ENCODE measurements around the gene RNF111. TPM values are rescaled to one million over a fixed set of nuclear protein-coding genes. Genes with fewer than 3 reads are reported as not detected.

Gene RNF111
- total and polyA plus RNA-seq, 10 of the 15 experiments (the other 5 are each of a cell fraction or from before 2014, with no cell fraction given) = 8.6 to 34.7 (median 15.7) TPM

DNA sequence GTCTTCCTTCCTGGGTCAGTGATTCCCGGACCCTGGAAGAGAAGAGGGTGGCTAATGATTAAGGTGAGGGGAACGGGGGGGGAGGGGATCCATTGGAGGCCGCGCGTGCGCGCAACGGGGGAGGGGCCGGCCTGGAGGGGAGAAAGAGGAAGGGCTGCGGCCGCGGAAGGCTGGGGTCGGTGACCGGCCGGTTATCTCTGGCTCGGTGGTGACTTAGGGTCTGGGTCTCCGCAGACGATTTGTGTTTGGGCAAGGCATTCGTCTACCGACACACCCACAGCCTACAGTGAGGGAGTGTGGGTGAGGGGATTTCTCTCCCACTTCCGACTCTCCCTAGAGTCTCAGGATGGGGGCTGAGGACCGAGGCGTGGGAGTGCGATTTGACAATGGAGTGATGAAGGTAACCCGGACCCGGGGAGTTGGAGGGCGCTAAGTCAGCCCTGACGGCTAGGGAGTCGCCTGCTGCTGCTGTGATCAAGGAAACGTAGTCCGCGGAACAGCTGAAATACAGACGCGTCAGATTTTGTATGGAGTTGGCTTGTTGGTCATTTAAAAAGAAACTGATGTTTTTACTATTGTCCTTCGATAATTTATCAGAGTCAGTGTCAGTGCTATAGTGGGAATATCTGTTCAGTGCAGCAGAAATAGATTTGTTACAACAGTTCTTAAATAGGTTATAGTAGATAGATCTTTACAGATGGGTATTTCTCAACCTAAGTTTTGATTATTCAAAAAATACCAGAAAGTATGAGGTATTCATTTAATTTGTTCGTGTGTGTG lies 733 bp downstream of the RNF111 start (continued):
- TF ChIP-seq JUND (IDR thresholded peaks at IDR 0.05; ENCODE audit: low read depth, low read length) (no peak), CHD2 (IDR thresholded peaks at IDR 0.05; ENCODE audit: borderline replicate concordance, low read depth, low read length) (peak; percentile 72; the same call in 1 of the 2 replicates), HDAC2 (IDR thresholded peaks at IDR 0.05) (no peak), CBX5 (IDR thresholded peaks at IDR 0.05; ENCODE audit: low read depth) (no peak), PAX5 (IDR thresholded peaks at IDR 0.05; ENCODE audit: borderline replicate concordance, low read depth, low read length) (0 out of 2 replicates have a peak, but pooled peaks have one; percentile 11), CBX3 (IDR thresholded peaks at IDR 0.05; ENCODE audit: borderline replicate concordance, low read depth) (no peak), IKZF2 (IDR thresholded peaks at IDR 0.05) (peak in 1 of 2 experiments; percentile 37; a peak in 2 of 4 replicates)
- TF ChIP-seq, protein P1, sequence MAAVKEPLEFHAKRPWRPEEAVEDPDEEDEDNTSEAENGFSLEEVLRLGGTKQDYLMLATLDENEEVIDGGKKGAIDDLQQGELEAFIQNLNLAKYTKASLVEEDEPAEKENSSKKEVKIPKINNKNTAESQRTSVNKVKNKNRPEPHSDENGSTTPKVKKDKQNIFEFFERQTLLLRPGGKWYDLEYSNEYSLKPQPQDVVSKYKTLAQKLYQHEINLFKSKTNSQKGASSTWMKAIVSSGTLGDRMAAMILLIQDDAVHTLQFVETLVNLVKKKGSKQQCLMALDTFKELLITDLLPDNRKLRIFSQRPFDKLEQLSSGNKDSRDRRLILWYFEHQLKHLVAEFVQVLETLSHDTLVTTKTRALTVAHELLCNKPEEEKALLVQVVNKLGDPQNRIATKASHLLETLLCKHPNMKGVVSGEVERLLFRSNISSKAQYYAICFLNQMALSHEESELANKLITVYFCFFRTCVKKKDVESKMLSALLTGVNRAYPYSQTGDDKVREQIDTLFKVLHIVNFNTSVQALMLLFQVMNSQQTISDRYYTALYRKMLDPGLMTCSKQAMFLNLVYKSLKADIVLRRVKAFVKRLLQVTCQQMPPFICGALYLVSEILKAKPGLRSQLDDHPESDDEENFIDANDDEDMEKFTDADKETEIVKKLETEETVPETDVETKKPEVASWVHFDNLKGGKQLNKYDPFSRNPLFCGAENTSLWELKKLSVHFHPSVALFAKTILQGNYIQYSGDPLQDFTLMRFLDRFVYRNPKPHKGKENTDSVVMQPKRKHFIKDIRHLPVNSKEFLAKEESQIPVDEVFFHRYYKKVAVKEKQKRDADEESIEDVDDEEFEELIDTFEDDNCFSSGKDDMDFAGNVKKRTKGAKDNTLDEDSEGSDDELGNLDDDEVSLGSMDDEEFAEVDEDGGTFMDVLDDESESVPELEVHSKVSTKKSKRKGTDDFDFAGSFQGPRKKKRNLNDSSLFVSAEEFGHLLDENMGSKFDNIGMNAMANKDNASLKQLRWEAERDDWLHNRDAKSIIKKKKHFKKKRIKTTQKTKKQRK (IDR thresholded peaks at IDR 0.05; ENCODE audit: low read depth, low read length) = no peak

DNA sequence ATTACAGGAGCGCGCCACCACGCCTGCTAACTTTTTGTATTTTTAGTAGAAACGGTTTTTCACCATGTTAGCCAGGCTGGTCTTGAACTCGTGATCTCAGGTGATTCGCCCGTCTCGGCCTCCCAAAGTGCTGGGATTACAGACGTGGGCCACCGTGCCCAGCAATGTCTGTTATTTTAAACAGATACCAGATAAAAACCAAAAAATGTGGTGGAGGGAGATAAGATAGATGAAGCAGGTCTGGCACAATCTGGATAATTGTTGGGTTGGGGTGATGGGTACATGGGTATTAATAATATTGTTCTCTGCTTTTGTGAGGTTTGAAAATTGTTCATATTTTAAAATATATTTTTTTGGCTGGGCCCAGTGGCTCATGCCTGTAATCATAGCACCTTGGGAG lies 4.7 kb downstream of the RNF111 start:
- Histone ChIP-seq H3K27me3 (replicated peaks in 1 of 2; ENCODE audit: control insufficient read depth in 2 of 2, insufficient read depth in 2 of 2, low read length in 1 of 2) (no peaks in the 10 kb centered on the region), H3K36me3 (ENCODE audit: control insufficient read depth in 2 of 2, insufficient read depth in 2 of 2, low read length in 1 of 2) (peaks cover 0 to 14% of the 10 kb centered on the region in 2 experiments; a peak in 2 of 4 replicates), H3K4me3 (no peak overlapping the region), H3K79me2 (ENCODE audit: control insufficient read depth, insufficient read depth, low read length) (peaks cover 83% of the 10 kb centered on the region), H3K9ac (ENCODE audit: control insufficient read depth, insufficient read depth, low read length) (no peak overlapping the region), H3K4me1 (ENCODE audit: control insufficient read depth, insufficient read depth, low read length) (no peaks in the 10 kb centered on the region), H3K4me2 (ENCODE audit: control insufficient read depth, insufficient read depth) (no peak overlapping the region), H2AFZ (ENCODE audit: control insufficient read depth, low read depth, low read length) (no peak overlapping the region), H3K27ac (ENCODE audit: control insufficient read depth, insufficient read depth) (no peak overlapping the region), H3K9me3 (replicated peaks; ENCODE audit: control insufficient read depth, insufficient read depth, low read length) (no peaks in the 10 kb centered on the region; the same call in 1 of the 3 replicates), H4K20me1 (ENCODE audit: control insufficient read depth, insufficient read depth) (no peaks in the 10 kb centered on the region)
- ATAC-seq (no peak), DNase-seq (ENCODE audit: low read depth, low spot score) (no peak), FAIRE-seq (no peak)
- TF ChIP-seq IKZF2 (IDR thresholded peaks at IDR 0.05) = no peak
- TF ChIP-seq RAD51 (IDR thresholded peaks at IDR 0.05) = no peak
- no peak for TF ChIP-seq SMARCA5 (IDR thresholded peaks at IDR 0.05)
- no peak for TF ChIP-seq MYC (IDR thresholded peaks at IDR 0.05; ENCODE audit: insufficient read depth, insufficient read length, insufficient replicate concordance, low read length, severe bottlenecking)
- TF ChIP-seq RBBP5 (conservative IDR thresholded peaks at IDR 0.05) = no peak
- no peak for TF ChIP-seq FOS (IDR thresholded peaks at IDR 0.05; ENCODE audit: borderline replicate concordance, extremely low read depth, insufficient read length)
- TF ChIP-seq NRF1 (conservative IDR thresholded peaks at IDR 0.05; ENCODE audit: low read depth, low read length) = no peak
- SMC1A ChIA-PET (ENCODE audit: uncharacterized antibody, unreplicated experiment) = interaction anchor here (1.5 kb wide), 1 partner anchor 146 kb away, joined by 4 read pairs; no protein-coding TSS in a partner anchor
- 92% methylated on average over 10 of the region's 10 CpGs for WGBS (ENCODE audit: insufficient coverage, insufficient replicate concordance, low lambda C conversion rate, missing lambda C conversion rate)
- in situ Hi-C loops (cut with MboI) (no loop called here), intact Hi-C loops (cut with micrococcal nuclease; ENCODE audit: unreplicated experiment) (no loop called here)
- BruUV-seq (replicated peaks) = no TSS peak
- POLR2A ChIA-PET = no interaction called here
- CTCF ChIA-PET = interaction anchor here (1.7 kb wide), 1 partner anchor 255 kb away, joined by 3 read pairs; no protein-coding TSS in a partner anchor
- RAD21 ChIA-PET (ENCODE audit: unreplicated experiment) = no interaction called here

Measured in GM12878 (cell line).